Retinal pigment epithelial cell (primary cell): ENCODE results near the gene ATP8A2.

Experiments
- DNase-seq: peaks from one replicate; pipeline ENCODE4 v3.0.0-alpha.2; 2010; ENCODE audit warnings: low read depth
- H3K4me3 ChIP-seq: 2 replicates; pipeline ENCODE4 v1.5.1; 2011; ENCODE audit warnings: mild to moderate bottlenecking, low read length, control low read depth, moderate library complexity
- CTCF ChIP-seq: conservative IDR thresholded peaks from 2 replicates; pipeline ENCODE4 v1.5.1; 2011; ENCODE audit warnings: low read depth, low read length, control low read depth, inconsistent platforms

Gene ATP8A2

GRCh38 chr13:25660996-25661395 is 289.2 kb downstream of the ATP8A2 start:
- DNase-seq = no peak
- no peak for TF ChIP-seq CTCF
- H3K4me3 ChIP-seq = no peak overlapping the region

DNA sequence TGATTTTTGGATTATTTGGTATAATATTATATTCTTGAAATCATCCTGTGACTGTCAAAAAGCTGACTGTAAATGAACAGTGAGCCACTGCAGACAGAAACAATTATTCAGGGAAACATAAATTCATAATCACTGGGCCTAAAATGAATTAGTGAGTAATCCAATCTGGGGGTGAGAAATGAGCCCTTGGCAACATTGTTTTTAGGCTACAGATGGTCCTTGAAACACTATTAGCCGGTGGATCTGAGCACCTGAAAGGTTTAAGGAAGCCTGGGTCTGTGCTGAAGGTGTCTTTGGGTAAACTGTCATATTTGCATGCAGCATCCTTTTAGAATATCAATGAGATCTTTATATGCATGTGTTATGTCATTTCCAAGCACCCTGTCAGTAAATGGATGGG is 290.7 kb downstream of the ATP8A2 start:
- TF ChIP-seq CTCF = no peak
- no peak overlapping the region for H3K4me3 ChIP-seq
- DNase-seq = no peak

GRCh38 chr13:25668345-25668744 is 296.6 kb downstream of the ATP8A2 start:
- no peak for TF ChIP-seq CTCF

DNA sequence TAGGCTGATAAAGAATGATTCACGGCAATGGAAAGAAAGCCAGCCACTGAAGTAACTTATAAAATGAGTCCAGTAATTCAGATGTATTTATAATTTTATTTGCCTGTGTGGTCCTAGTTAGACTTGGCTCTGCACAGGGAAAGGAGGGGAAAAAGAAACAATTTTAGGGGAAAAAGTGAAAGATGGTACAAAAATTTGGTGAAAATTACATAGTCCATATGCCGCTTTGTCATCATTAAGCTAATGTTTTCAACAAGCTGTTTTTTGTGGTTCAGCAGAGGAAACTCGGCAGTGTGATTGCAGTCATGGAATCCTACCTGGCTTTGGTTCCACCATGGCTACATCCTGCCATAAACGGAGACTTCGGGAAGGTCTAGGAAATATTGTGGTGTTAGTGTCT is 301.9 kb downstream of the ATP8A2 start:
- no peak for DNase-seq
- no peak for TF ChIP-seq CTCF
- H3K4me3 ChIP-seq = no peak overlapping the region

More at GRCh38 chr13:25668345-25668744, 296.6 kb downstream of the ATP8A2 start:
- no peak overlapping the region for H3K4me3 ChIP-seq
- no peak for DNase-seq

- peak; percentile 0 for DNase-seq
- H3K4me3 ChIP-seq = no peak overlapping the region
- TF ChIP-seq CTCF = no peak
These were observed 302.6 kb downstream of the ATP8A2 start for GRCh38 chr13:25674371-25674770.

DNA sequence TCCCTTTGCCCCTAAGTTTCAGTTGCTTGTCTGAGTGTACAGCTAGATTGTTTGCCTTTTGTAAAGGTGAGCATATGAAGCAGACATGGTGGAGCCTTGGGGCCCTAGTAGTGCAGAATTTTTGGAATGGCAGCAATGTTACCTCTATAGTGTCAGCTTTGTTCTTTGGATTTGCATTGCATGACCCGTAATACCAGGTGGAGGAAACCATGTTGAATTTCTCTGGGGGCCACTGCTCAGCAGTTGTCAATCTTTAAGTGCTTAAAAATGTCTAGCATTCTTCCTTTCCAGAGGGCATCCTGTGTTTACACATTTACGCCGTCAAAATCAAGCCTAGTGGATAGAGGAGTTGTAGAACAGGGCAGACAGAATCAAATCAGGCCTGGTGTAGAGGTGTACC is 303.3 kb downstream of the ATP8A2 start:
- no peak overlapping the region for H3K4me3 ChIP-seq
- DNase-seq = no peak

GRCh38 chr13:25677956-25678355 is 306.2 kb downstream of the ATP8A2 start:
- H3K4me3 ChIP-seq = no peak overlapping the region
- DNase-seq = no peak
- TF ChIP-seq CTCF = no peak

More for the DNA sequence above, 303.3 kb downstream of the ATP8A2 start:
- no peak for TF ChIP-seq CTCF
